Stimulated activated CD4-positive, alpha-beta T cell treated with anti-CD3 and anti-CD28 coated beads, Interleukin-15, amount 100 ng/mL, for 48 hours (primary cell): Measurements from ENCODE around the gene LSAMP.
"Not testable (repeated sequence)": the region's sequence is repeated elsewhere in the genome, so short reads cannot be mapped to it uniquely, and the experiment has no call there.

Source experiments
- DNase-seq, 2 donors: peaks; one replicate each; pipeline ENCODE4 v3.0.0-alpha.2; 2020; ENCODE audit warnings: low read depth in 2 of 2

Gene LSAMP

GRCh38 chr3:116103868-116104530 lies 341.3 kb downstream of the LSAMP start:
- DNase-seq: no peak

GRCh38 chr3:116102037-116102436 lies 343.2 kb downstream of the LSAMP start:
- DNase-seq: no peak

- DNase-seq: no peak
Measured at GRCh38 chr3:116097226-116097625, 348.1 kb downstream of the LSAMP start.

GRCh38 chr3:116096631-116097030 lies 348.7 kb downstream of the LSAMP start:
- no peak for DNase-seq

- no peak for DNase-seq
Measured at GRCh38 chr3:116093374-116093773, 351.9 kb downstream of the LSAMP start.

GRCh38 chr3:116087426-116087825 lies 357.9 kb downstream of the LSAMP start:
- DNase-seq: no peak

- no peak for DNase-seq
Measured at GRCh38 chr3:116084999-116085791, 360.1 kb downstream of the LSAMP start.

- no peak for DNase-seq
Measured at GRCh38 chr3:116083683-116084082, 361.6 kb downstream of the LSAMP start.

- DNase-seq: no peak
Measured at GRCh38 chr3:116078561-116078960, 366.7 kb downstream of the LSAMP start.

- no peak for DNase-seq
Measured at GRCh38 chr3:116077557-116077956, 367.7 kb downstream of the LSAMP start.

GRCh38 chr3:116077059-116077458 lies 368.2 kb downstream of the LSAMP start:
- no peak for DNase-seq

- not testable (repeated sequence) for DNase-seq
Measured at GRCh38 chr3:116070516-116071278, 374.6 kb downstream of the LSAMP start.

GRCh38 chr3:116070061-116070460 lies 375.2 kb downstream of the LSAMP start:
- DNase-seq: no peak

- no peak for DNase-seq
Measured at GRCh38 chr3:116069024-116069423, 376.3 kb downstream of the LSAMP start.

GRCh38 chr3:116067326-116067725 lies 378.0 kb downstream of the LSAMP start:
- DNase-seq: no peak

GRCh38 chr3:116065501-116065900 lies 379.8 kb downstream of the LSAMP start:
- no peak for DNase-seq

- no peak for DNase-seq
Measured at GRCh38 chr3:116064646-116065045, 380.6 kb downstream of the LSAMP start.

GRCh38 chr3:116059421-116060096 lies 385.7 kb downstream of the LSAMP start:
- no peak for DNase-seq

GRCh38 chr3:116058844-116059243 lies 386.4 kb downstream of the LSAMP start:
- no peak for DNase-seq

- DNase-seq: no peak
Measured at GRCh38 chr3:116057400-116058006, 387.8 kb downstream of the LSAMP start.

- no peak for DNase-seq
Measured at GRCh38 chr3:116056280-116056679, 389.0 kb downstream of the LSAMP start.

GRCh38 chr3:116053017-116053416 lies 392.3 kb downstream of the LSAMP start:
- no peak for DNase-seq
